HEK293T (cell line): ENCODE measurements around the gene C17orf100.
"Not testable (repeated sequence)": the region's sequence is repeated elsewhere in the genome, so short reads cannot be mapped to it uniquely, and the experiment has no call there.

ENCODE experiments used
- CTCF ChIA-PET: fragments of 350-600 bp; formaldehyde crosslinking; extraction: SDS; loops from one replicate; lab custom pipeline; 2021; ENCODE audit warnings: antibody characterized with exemption, inconsistent platforms; lab: Yijun Ruan, JAX
- POLR2A ChIA-PET: fragments of 350-600 bp; formaldehyde crosslinking; extraction: SDS; loops from one replicate; lab custom pipeline; 2020; ENCODE audit warnings: antibody characterized with exemption, inconsistent platforms; lab: Yijun Ruan, JAX
- DNase-seq: peaks from one replicate; pipeline ENCODE4 v3.0.0; 2012; ENCODE audit warnings: mixed read lengths; ENCODE audit errors: extremely low spot score
- ARNT ChIP-seq: fragments of 450-650 bp; IDR thresholded peaks from 2 replicates; pipeline ENCODE4 v1.6.1; 2017; ENCODE audit warnings: mild to moderate bottlenecking
- BHLHE40 ChIP-seq: fragments of 450-650 bp; IDR thresholded peaks from 2 replicates; pipeline ENCODE4 v1.6.1; 2016; ENCODE audit warnings: mild to moderate bottlenecking, moderate library complexity, borderline replicate concordance
- CTBP1 ChIP-seq: fragments of 450-650 bp; IDR thresholded peaks from 2 replicates; pipeline ENCODE4 v1.6.1; 2016; ENCODE audit warnings: borderline replicate concordance
- ELF4 ChIP-seq: fragments of 450-650 bp; IDR thresholded peaks from 2 replicates; pipeline ENCODE4 v1.6.1; 2017; ENCODE audit warnings: antibody characterized with exemption
- FOXA1 ChIP-seq: fragments of 450-650 bp; IDR thresholded peaks from 2 replicates; pipeline ENCODE4 v1.6.1; 2016; ENCODE audit warnings: mild to moderate bottlenecking
- FOXK2 ChIP-seq: fragments of 450-650 bp; IDR thresholded peaks from 2 replicates; pipeline ENCODE4 v1.6.1; 2016; ENCODE audit warnings: mild to moderate bottlenecking
- FOXM1 ChIP-seq: fragments of 450-650 bp; IDR thresholded peaks from 2 replicates; pipeline ENCODE4 v1.6.1; 2017; ENCODE audit warnings: mild to moderate bottlenecking, borderline replicate concordance
- HDGF ChIP-seq: fragments of 450-650 bp; IDR thresholded peaks from 2 replicates; pipeline ENCODE4 v1.6.1; 2017; ENCODE audit warnings: antibody characterized with exemption, borderline replicate concordance
- L3MBTL2 ChIP-seq: fragments of 450-650 bp; conservative IDR thresholded peaks from 2 replicates; pipeline ENCODE4 v1.6.1; 2016; ENCODE audit warnings: mild to moderate bottlenecking
- LEF1 ChIP-seq: fragments of 450-650 bp; IDR thresholded peaks from 2 replicates; pipeline ENCODE4 v1.6.1; 2017; ENCODE audit warnings: mild to moderate bottlenecking, borderline replicate concordance
- NFRKB ChIP-seq: fragments of 450-650 bp; IDR thresholded peaks from 2 replicates; pipeline ENCODE4 v1.6.1; 2016; ENCODE audit warnings: mild to moderate bottlenecking, moderate library complexity
- SP1 ChIP-seq: fragments of 450-650 bp; IDR thresholded peaks from 2 replicates; pipeline ENCODE4 v1.6.1; 2017
- SUZ12 ChIP-seq: fragments of 450-650 bp; IDR thresholded peaks from 2 replicates; pipeline ENCODE4 v1.6.1; 2016; ENCODE audit warnings: mild to moderate bottlenecking
- TARDBP ChIP-seq: fragments of 450-650 bp; IDR thresholded peaks from 2 replicates; pipeline ENCODE4 v1.6.1; 2016
- ZNF384 ChIP-seq: fragments of 450-650 bp; IDR thresholded peaks from 2 replicates; pipeline ENCODE4 v1.6.1; 2016
- TF ChIP-seq, protein P1 (sequence below): fragments of 450-650 bp; IDR thresholded peaks from 2 replicates; pipeline ENCODE4 v1.6.1; 2016

Gene C17orf100

DNA sequence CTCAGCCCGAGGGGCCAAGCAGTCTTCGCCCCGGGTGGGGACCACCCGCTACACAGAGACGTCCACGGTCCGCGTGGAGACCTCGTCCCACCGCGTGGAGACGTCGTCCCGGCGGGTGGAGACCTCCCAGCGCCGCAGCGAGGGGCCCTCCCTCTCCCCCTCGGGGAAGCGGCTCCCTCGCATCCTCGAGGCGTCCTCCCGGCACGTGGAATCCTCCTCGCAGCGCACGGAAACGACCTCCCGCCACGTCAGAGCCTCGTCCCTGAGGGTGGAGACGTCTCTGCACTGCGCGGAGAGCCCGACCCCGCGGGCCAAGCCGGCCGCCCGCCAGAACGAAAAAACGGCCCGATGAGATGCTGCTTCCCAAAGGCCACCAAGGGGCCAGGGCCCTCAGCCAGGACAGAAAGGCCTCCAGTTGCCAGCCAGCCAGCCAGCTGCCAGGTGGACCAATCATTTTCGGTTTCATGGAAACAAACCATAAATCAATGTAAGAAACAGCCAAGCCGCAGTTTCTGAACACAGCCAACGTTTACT lies 424 bp downstream of the C17orf100 start:
- POLR2A ChIA-PET, result interaction anchor here (1.0 to 2.4 kb wide), 3 partner anchors 10 to 384 kb away, joined by 4 to 12 read pairs (median 9); partner anchors contain the start of gene SLC16A13
- peak; percentile 49 for DNase-seq
- CTCF ChIA-PET, result no interaction called here
- TF ChIP-seq SUZ12 (no peak), ZNF384 (no peak), FOXA1 (no peak), LEF1 (no peak), FOXK2 (no peak), L3MBTL2 (peak; percentile 99), ARNT (no peak)
- TF ChIP-seq, protein P1, sequence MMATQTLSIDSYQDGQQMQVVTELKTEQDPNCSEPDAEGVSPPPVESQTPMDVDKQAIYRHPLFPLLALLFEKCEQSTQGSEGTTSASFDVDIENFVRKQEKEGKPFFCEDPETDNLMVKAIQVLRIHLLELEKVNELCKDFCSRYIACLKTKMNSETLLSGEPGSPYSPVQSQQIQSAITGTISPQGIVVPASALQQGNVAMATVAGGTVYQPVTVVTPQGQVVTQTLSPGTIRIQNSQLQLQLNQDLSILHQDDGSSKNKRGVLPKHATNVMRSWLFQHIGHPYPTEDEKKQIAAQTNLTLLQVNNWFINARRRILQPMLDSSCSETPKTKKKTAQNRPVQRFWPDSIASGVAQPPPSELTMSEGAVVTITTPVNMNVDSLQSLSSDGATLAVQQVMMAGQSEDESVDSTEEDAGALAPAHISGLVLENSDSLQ, result peak; percentile 82

DNA sequence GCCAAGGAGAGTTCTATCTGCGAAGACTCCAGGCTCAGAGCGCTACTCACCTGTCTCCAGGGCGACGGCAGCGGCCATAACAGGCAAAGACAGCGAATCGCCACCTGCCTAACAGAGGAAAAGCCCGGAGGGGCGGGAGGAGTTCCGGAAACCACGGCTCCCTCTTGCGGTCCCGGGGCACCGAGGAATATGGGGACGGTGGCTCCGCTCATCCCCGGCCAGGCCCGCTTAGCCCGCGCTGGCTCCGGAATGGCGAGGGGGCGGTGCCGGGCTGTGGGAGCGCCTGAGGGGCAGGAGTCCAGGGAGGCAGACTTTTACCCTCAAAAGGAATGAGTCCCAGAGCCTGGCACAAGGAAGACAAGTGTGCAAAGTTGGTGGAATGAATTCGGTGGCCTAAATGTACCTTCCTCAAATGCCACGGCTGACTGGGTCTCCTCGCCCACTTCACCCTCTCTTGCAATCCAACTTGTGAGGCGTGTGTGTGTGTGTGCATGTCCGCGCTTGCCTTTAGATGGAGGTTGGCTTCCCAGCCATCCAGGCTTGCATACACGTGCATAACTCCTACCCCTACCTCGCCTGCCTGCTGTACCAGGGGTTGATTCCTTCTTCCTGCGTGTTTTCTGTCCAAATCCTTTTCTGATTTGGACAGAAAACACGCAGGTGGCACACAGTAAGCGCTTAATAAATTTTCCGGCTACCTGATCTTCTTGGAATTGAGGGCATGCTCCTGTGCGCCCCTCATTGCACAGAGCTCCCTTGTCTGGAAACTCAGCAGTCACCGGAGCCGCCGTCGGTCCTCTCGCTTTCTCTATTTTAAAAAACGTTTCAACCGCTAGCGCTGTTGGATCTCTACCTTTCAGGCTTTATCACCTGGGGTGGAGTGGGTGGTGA lies 3.5 kb downstream of the C17orf100 start:
- CTCF ChIA-PET, result no interaction called here
- no peak for DNase-seq
- TF ChIP-seq SUZ12 (no peak), SP1 (no peak), TARDBP (no peak), HDGF (no peak), FOXK2 (no peak), ELF4 (no peak), BHLHE40 (no peak), ZNF384 (no peak)
- POLR2A ChIA-PET, result interaction anchor here (2.1 kb wide), 1 partner anchor 14 kb away, joined by 8 read pairs; the partner anchor contains the start of genes KIAA0753 and TXNDC17

DNA sequence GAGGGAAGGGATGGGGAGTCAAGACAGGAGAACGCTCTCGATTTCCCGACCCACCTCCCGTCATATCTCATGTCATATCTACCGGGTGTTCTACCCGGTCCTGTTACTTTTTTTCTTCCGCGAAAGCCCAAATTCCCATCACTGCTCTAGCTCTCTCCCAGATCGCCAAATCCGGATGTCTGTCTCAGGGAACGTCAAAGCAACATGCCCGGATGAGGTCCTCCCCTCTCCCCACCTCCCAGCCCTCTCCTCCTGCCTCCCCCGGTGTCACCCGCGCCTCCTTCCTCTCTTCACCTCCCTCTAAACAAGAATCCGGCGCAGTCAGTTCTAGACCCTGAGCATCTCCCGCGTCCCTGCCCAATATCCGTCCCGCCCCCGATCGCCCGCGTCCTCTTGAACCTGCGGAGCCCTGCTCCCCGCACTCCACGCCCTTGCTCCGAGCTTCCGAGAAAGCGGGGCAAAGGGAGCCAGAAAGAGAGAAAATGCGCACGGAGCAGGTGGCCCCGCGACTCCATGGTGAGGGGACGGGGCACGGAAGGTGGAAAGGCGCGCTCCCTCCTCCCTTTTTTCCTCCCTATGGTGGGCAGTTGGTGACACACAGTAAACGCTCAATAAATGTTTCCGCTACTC lies 4.3 kb downstream of the C17orf100 start:
- DNase-seq, POLR2A ChIA-PET, CTCF ChIA-PET: not testable (repeated sequence)

DNA sequence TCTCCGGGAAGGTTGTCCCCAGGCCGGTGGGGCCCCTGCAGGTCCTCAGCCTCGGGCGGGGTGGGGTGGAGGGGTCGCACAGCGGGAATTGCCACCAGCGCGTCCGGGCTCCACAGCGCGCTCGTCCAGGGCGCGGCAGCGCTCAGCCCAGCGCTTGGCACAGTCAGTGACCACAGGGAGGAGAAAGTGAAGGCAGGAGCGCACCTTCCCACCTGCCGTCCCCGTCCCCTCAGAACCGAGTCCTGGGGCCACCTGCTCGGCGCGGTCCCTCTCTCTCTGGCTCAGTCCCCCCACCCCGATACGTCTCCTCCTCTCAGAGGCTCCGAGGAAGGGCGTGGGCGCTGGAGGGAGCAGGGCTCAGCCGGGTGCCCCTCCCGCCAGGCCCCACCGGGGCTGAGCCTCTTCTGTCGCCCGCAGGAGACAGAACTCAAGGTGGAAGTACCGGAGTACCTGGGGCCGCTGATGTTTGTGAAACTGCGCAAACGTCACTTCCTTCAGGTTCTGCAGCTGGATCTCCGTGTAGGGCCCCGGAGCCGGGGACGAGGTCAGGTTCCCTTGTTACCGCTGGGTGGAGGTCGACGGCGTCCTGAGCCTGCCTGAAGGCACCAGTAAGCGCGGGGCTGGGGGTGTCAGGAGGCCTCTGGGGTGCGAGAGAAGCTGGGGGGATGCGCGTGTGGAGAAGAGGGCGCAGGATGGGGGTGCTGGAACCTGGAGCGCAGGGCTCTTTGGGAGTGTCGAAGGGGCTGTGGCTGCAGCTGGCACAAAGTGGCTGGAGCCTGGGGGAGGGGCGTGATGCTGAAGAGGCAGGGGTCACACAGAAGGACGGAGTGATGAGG lies 5.5 kb downstream of the C17orf100 start:
- CTCF ChIA-PET, POLR2A ChIA-PET, DNase-seq: not testable (repeated sequence)

DNA sequence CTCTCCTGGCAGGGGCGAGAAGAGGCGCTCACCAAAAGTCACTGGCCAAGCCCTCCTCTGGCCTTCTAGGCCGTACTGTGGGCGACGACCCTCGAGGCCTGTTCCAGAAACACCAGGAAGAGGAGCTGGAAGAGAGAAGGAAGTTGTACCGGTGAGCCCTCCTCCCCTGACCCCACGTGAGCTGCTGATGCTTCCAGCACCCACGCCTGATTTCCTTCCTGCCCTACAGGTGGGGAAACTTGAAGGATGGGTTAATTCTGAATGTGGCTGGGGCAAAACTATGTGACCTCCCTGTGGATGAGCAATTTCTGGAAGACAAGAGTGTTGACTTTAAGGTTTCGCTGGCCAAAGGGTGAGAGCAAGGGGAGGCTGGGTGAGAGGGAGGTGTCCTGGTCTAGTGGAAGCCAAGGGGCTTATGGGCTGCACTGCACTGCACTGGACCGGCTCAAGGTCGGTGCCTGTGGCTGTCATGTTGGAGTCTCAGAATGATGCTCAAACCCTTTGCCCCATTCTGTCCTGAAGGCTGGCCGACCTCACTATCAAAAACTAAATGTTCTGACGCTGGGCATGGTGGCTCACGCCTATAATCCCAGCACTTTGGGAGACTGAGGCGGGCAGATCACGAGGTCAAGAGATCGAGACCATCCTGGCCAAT lies 6.2 kb downstream of the C17orf100 start:
- CTCF ChIA-PET, result no interaction called here
- DNase-seq, result no peak
- POLR2A ChIA-PET, result no interaction called here
- TF ChIP-seq L3MBTL2 (no peak), FOXM1 (no peak), ELF4 (no peak)
- TF ChIP-seq, protein P1, result no peak

DNA sequence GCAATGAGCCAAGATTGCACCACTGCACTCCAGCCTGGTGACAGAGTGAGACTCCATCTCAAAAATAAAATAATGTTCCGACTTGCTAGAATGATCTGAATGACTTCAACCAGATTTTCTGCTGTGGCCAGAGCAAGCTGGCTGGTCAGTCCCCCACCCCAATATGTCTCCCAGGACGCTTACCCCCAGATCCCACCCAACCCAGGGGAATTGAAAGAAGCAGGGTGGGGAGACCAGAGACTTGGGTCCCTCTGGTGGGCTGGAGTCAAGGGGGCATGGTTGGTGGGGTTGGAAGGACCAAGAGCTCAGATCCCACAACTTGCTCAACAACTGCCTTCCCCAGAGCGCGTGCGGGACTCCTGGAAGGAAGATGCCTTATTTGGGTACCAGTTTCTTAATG lies 6.8 kb downstream of the C17orf100 start:
- CTCF ChIA-PET, DNase-seq, POLR2A ChIA-PET: not testable (repeated sequence)

DNA sequence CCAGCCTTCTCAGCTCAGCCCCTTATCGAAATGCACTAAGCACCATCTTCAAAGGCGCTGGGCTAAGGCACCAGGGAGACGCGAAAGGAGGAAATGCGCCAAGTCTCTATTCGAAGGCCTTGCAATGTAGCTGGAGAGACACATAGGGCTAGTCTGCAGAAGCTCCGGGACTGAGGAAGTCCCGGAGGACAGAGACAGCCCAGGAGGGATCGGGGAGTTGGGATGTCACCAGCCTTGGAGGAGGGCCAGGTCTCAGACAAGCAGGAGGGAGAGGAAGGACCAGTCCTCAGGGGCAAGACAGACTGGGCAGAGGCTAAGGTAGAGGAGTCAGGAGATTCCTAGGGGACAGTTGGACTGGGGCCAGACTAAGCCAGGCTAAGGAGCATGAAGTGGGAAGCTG lies 8.5 kb downstream of the C17orf100 start:
- no peak for TF ChIP-seq BHLHE40
- no peak for TF ChIP-seq TARDBP
- TF ChIP-seq L3MBTL2, result no peak
- TF ChIP-seq CTBP1, result no peak
- TF ChIP-seq ZNF384, result no peak
- TF ChIP-seq ELF4, result no peak
- TF ChIP-seq, protein P1, result no peak
- no peak for TF ChIP-seq HDGF
- TF ChIP-seq LEF1, result no peak
- no peak for TF ChIP-seq NFRKB
- no peak for TF ChIP-seq FOXA1
- TF ChIP-seq SP1, result no peak
- TF ChIP-seq ARNT, result no peak
- TF ChIP-seq SUZ12, result no peak
- ChIA-PET CTCF (no interaction called here), POLR2A (no interaction called here)
- DNase-seq, result no peak
